ENCODE data around the gene NPR3.

- no peak for TF ChIP-seq CTCF (IDR thresholded peaks at IDR 0.05)
- no peak for TF ChIP-seq POLR2A (IDR thresholded peaks at IDR 0.05)
- no peak for TF ChIP-seq EP300 (IDR thresholded peaks at IDR 0.05)
Observed at GRCh38 chr5:32721626-32722025, 10.5 kb downstream of the NPR3 start.

All from ovary (tissue), 3 donors.